Stimulated activated CD8-positive, alpha-beta memory T cell treated with anti-CD3 and anti-CD28 coated beads, Interleukin-4, amount 100 ng/mL, for 48 hours (primary cell): ENCODE results near the gene ACADS.
A peak's percentile ranks its signal among the peaks of the same experiment; 100 is the strongest.

Source experiments
- DNase-seq: peaks from one replicate; pipeline ENCODE4 v3.0.0-alpha.2; 2020

Gene ACADS

GRCh38 chr12:120758798-120759590, 33.4 kb downstream of the ACADS start:
- no peak for DNase-seq

GRCh38 chr12:120759591-120760348, 34.1 kb downstream of the ACADS start:
- DNase-seq: no peak

GRCh38 chr12:120760349-120761254, 35.0 kb downstream of the ACADS start:
- no peak for DNase-seq

- DNase-seq: no peak
Observed at GRCh38 chr12:120761519-120761934, 35.9 kb downstream of the ACADS start.

DNA sequence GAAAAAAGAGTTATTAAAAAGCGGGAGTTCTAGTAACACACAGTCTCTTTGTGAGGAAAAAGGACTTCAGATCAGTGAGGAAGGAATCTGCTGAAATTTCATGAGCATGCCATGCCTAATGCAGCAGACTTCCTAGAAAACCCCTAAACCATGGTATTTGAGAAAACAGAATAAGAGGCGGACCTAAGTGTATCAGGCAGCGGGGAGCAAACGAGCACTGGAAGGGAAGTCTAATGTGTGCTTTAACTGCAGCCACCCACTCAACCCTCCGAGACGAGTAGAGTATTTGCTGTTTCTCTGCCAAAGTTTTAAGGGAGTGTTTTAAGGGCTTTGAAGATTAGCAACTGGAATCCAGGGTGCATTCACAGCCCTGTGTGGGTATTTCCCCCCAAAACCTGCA, 36.5 kb downstream of the ACADS start:
- DNase-seq: no peak

GRCh38 chr12:120763250-120763649, 37.6 kb downstream of the ACADS start:
- DNase-seq: no peak

GRCh38 chr12:120764816-120765215, 39.2 kb downstream of the ACADS start:
- DNase-seq: no peak

DNA sequence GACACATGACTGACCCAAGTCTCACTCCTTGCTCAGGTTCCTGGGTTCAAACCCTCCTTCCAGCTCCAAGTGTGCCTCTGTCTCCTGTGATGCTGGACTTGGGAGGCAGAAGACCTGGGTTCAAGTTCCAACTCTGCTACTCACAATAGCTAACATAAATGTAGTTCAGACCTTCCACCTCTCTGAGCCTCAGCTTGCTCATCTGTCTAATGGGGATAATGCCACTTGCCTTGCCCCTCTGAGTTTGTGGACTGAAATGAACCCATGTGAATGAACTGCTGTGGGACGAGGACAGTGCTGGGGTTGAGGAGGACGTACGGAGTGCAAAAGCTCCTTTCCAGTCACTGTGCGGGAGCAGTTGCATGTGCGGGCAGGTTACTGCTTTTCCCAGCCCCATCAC, 40.9 kb downstream of the ACADS start:
- DNase-seq: no peak

GRCh38 chr12:120767071-120768024, 41.7 kb downstream of the ACADS start:
- no peak for DNase-seq

DNA sequence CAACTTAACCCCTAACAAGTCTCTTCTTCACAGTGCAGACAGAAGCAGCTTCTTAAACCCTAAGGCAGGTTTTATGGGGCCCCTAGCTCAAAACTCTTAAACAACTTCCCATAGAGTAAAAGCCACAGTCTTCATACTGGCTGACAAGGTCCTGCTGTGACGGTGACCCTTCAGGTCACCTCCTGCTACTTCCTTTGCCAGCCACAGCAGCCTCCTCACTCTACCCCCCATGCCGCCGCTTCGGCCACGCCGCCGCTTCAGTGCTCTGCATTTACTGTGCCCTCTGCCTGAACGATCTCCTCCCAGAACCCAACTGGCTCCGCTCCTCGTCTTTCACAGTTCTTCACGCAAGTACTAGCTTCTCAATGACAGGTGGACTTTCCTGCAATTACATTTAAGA, 45.5 kb downstream of the ACADS start:
- DNase-seq: no peak

DNA sequence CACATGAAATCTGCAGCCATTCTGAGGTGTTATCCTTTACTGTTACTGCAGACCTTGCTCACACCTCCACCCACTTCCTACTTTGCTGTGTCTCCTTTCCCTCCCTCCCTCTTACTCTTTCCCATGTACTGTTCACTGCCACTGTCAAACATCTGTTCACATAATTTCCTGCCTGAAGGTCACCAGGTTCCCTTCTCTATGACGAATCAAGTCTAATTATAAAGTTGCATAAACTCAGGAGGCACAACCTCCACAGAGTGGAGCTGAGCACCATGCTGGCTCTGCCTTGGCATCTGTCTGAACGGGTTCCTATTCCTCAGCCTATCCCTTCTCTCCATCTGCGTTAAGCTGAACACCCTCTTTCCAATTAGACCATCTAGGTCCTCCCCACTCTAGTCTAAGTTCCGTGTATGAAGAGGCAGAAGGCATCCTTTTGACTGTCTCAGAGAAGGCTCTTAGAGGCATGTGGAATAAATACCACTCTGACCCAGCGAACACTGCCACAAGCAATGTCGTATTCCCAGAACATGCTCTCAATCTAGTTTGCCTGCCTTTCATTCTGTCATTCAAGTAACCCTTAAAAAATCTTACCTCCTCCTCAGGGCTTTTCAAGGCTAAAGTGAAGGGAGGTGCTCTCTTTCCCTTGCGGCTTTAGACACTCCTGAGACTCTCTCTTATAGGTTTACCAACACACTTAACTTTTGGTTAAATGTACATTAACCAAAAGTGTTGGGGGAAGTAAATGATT, 48.7 kb downstream of the ACADS start:
- DNase-seq: no peak

DNA sequence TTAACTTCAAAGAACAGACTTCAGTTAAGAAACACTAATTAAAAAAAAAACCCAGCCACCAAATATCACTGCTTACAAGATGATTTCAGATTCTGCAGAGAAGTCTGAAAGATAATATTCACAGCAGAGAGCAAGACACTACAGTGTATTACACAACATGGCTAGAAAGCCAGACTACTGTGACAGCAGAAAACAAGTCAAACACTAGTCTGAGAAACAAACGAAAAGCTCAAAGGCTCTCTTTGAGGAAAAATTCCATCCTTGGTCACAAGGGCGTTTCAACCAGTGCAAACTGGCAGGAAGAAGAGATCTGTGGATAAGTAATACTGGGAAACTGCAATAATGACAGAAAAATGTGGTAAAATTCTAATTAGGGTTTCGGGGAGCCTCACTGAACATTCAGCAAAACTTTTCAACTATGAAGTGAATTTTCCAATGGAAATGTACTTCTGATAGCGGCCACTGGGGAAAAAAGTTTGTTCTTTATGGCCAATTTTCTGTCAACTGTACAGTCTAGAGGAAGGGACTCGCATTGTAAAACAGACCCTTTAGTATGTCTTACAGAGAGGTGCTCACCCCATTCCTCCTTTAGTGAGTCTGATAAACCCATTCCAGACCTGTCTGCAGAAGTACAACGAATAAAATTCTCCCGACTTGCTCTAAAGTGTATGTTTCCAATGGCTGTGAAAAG, 50.4 kb downstream of the ACADS start:
- no peak for DNase-seq

DNA sequence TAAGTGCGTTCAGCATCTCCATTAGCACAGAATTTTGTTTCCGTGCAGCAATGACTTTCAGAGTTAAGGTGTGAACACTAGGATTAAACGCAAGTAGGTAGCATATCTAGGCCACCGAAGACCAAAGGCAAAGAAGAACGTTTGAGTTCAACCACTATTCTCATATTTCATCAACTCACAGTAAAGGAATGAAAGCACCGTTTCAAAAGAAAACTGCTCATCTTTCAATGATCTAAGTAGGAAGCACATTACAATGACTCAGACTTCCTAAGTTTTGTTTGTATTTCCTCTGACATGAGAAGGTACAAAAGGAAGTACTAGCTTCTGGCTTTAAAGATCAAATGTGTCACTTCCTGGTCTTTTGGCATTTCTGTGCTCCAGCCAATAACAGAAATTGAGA, 57.6 kb downstream of the ACADS start:
- peak; percentile 35 for DNase-seq

- DNase-seq: no peak
Observed at GRCh38 chr12:120784804-120785203, 59.2 kb downstream of the ACADS start.

DNA sequence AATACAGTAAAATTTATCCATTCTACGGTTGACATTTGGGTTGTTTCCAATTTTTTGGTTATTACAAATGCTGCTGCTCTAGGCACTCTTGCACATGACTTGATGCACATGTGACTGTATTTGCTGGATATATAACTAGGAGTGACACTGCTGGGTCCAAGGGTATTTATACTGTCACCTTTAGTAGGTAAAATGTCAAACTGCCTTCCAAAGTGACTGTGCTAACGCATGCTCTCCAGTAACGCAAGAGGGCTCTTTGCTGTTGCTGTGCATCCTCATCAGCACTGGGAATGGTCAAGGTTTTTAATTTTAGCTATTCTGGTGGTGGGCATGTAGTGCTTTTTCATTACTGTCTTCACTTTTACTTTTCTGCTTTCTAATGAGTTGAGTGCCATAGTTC, 62.3 kb downstream of the ACADS start:
- DNase-seq: no peak
